Measurements from ENCODE around the gene KLRF1. TPM values are rescaled to one million over a fixed set of nuclear protein-coding genes. Genes with fewer than 3 reads are reported as not detected.

The KLRF1 gene
- total and polyA plus RNA-seq, 2 experiments from 2014 or later = 0.50 TPM; not detected in 1

DNA sequence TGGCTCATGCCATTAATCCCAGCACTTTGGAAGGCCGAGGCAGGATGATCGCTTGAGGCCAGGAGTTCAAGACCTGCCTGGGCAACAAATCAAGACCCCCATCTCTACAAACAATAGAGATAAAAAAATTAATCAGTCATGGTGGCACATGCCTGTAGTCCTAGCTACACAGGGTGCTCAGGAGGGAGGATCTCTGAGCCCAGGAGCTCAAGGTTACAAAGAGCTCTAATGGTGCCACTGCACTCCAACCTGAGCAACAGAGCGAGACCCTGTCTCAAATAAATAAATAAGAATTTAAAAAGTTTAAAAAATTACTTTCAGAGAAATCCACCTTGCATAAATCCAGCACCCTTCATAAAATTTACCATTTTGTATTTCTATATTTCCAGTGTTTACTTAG lies 2.2 kb downstream of the KLRF1 start:
- Histone ChIP-seq H3K27me3 (ENCODE audit: insufficient read depth) (no peaks in the 10 kb centered on the region), H3K4me1 (ENCODE audit: insufficient read depth) (0 out of 2 replicates have a peak, but pooled peaks cover 7% of the 10 kb centered on the region), H3K27ac (ENCODE audit: low read depth) (no peak overlapping the region), H4K20me1 (replicated peaks; ENCODE audit: insufficient read depth) (no peaks in the 10 kb centered on the region), H2AFZ (no peak overlapping the region), H3K79me2 (replicated peaks; ENCODE audit: insufficient read depth) (no peaks in the 10 kb centered on the region), H3K9me2 (ENCODE audit: insufficient read depth) (no peaks in the 10 kb centered on the region), H3K4me2 (no peak overlapping the region), H3F3A (replicated peaks; ENCODE audit: low read depth) (no peaks in the 10 kb centered on the region), H3K4me3 (no peak overlapping the region), H3K36me3 (ENCODE audit: insufficient read depth) (no peaks in the 10 kb centered on the region)
- TF ChIP-seq ZNF462 (CRISPR knock-in tag; IDR thresholded peaks at IDR 0.05) (no peak), ZNF114 (CRISPR knock-in tag; IDR thresholded peaks at IDR 0.05) (no peak), NANOG (IDR thresholded peaks at IDR 0.05; ENCODE audit: borderline replicate concordance) (no peak), EZH2phosphoT487 (IDR thresholded peaks at IDR 0.05; ENCODE audit: unreplicated experiment) (no peak), CTCF (conservative IDR thresholded peaks at IDR 0.05; ENCODE audit: low read depth in 2 of 2) (no peak), POLR2AphosphoS5 (IDR thresholded peaks at IDR 0.05; ENCODE audit: low read depth) (no peak), STAT1 (IDR thresholded peaks at IDR 0.05; ENCODE audit: unreplicated experiment) (no peak), ZNF331 (CRISPR knock-in tag; IDR thresholded peaks at IDR 0.05; ENCODE audit: low read depth) (no peak), EZH2 (IDR thresholded peaks at IDR 0.05; ENCODE audit: low read depth, unreplicated experiment) (no peak)
- ATAC-seq (no peak), DNase-seq (ENCODE audit: low spot score) (no peak)
- H3K27ac Mint-ChIP-seq = no peak overlapping the region
- no peaks in the 10 kb centered on the region for H3K9me3 Mint-ChIP-seq
- H3K4me3 Mint-ChIP-seq = no peak overlapping the region
- no peaks in the 10 kb centered on the region for H3K36me3 Mint-ChIP-seq (ENCODE audit: low read depth)
- H3K4me1 Mint-ChIP-seq = peaks cover 4% of the 10 kb centered on the region; the same call in 1 of the 3 replicates
- H3K27me3 Mint-ChIP-seq (ENCODE audit: insufficient read depth, low read depth, poor library complexity) = peaks cover 6% of the 10 kb centered on the region

Measured in GM23338 (cell line).